GM12878 (cell line): ENCODE measurements around the gene PCDHB13. TPM values are rescaled to one million over a fixed set of nuclear protein-coding genes. Genes with fewer than 3 reads are reported as not detected.

Experiments
- ATAC-seq: fragments of 200-7000 bp; cut with Tn5 transposase; 3 replicates; pipeline ENCODE4 v1.9.1; 2020; ENCODE audit warnings: mild to moderate bottlenecking, moderate library complexity
- BruUV-seq: library from RNA; stranded (reverse); fragments of 400-500 nt; replicated peaks from 2 replicates; lab custom pipeline; 2021; lab: Mats Ljungman, UMichigan
- CTCF ChIA-PET: fragments of 300-600 bp; sonication (Branson Sonifier 250); formaldehyde crosslinking; extraction: SDS; loops from one replicate; lab custom pipeline; 2021; ENCODE audit warnings: inconsistent platforms; lab: Yijun Ruan, JAX
- POLR2A ChIA-PET: fragments of 350-600 bp; formaldehyde crosslinking; extraction: SDS; loops from one replicate; lab custom pipeline; 2021; ENCODE audit warnings: inconsistent platforms; lab: Charles Lee
- RAD21 ChIA-PET: fragments of 300-600 bp; sonication (Branson Sonifier 250); formaldehyde crosslinking; loops from one replicate; lab custom pipeline; 2023; ENCODE audit warnings: antibody characterized with exemption; ENCODE audit not compliant: unreplicated experiment; lab: Charles Lee
- SMC1A ChIA-PET: fragments of 300-600 bp; sonication (Branson Sonifier 250); formaldehyde crosslinking; loops from one replicate; lab custom pipeline; 2023; ENCODE audit not compliant: unreplicated experiment, uncharacterized antibody; lab: Charles Lee
- DNase-seq: peaks from one replicate; pipeline ENCODE4 v3.0.0-alpha.2; 2011; ENCODE audit warnings: low read depth, low spot score
- FAIRE-seq: peaks from 3 replicates; lab custom pipeline; 2011; peaks lifted over from hg19 to GRCh38; lab: Jason Lieb, UNC
- H2AFZ ChIP-seq: 2 replicates; pipeline ENCODE4 v1.6.0; 2011; ENCODE audit warnings: low read depth, low read length, control low read depth; ENCODE audit not compliant: control insufficient read depth
- H3K27ac ChIP-seq: 2 replicates; pipeline ENCODE4 v1.5.1; 2011; ENCODE audit warnings: control low read depth; ENCODE audit not compliant: control insufficient read depth, insufficient read depth
- H3K27me3 ChIP-seq, 2 experiments: replicated peaks in 1 of 2; 2 replicates each; pipeline versions ENCODE4 v1.6.0 to v1.6.1; 2011; ENCODE audit warnings: low read length in 1 of 2; ENCODE audit not compliant: control insufficient read depth in 2 of 2, insufficient read depth in 2 of 2
- H3K36me3 ChIP-seq, 2 experiments: 2 replicates each; pipeline ENCODE4 v1.5.1; 2011; ENCODE audit warnings: low read length in 1 of 2; ENCODE audit not compliant: control insufficient read depth in 2 of 2, insufficient read depth in 2 of 2
- H3K4me1 ChIP-seq: 2 replicates; pipeline ENCODE4 v1.6.1; 2011; ENCODE audit warnings: mild to moderate bottlenecking, low read length, moderate library complexity, mixed read lengths; ENCODE audit not compliant: control insufficient read depth, insufficient read depth
- H3K4me2 ChIP-seq: 2 replicates; pipeline ENCODE4 v1.6.0; 2011; ENCODE audit warnings: control low read depth; ENCODE audit not compliant: control insufficient read depth, insufficient read depth
- H3K4me3 ChIP-seq: fragments of 200-600 bp; sonication (generic); 2 replicates; pipeline ENCODE4 v1.5.1; 2016
- H3K79me2 ChIP-seq: 2 replicates; pipeline ENCODE4 v1.6.0; 2011; ENCODE audit warnings: low read length; ENCODE audit not compliant: control insufficient read depth, insufficient read depth
- H3K9ac ChIP-seq: 2 replicates; pipeline ENCODE4 v1.8.0; 2011; ENCODE audit warnings: low read length, control low read depth, mixed read lengths; ENCODE audit not compliant: control insufficient read depth, insufficient read depth
- H3K9me3 ChIP-seq: replicated peaks from 3 replicates; pipeline ENCODE4 v1.5.1; 2011; ENCODE audit warnings: mild to moderate bottlenecking, low read length; ENCODE audit not compliant: control insufficient read depth, insufficient read depth
- H4K20me1 ChIP-seq: 2 replicates; pipeline ENCODE4 v1.6.0; 2011; ENCODE audit not compliant: control insufficient read depth, insufficient read depth
- CBX3 ChIP-seq: fragments of 200-600 bp; sonication (generic); IDR thresholded peaks from 2 replicates; pipeline ENCODE4 v1.6.1; 2016; ENCODE audit warnings: low read depth, borderline replicate concordance
- CBX5 ChIP-seq: sonication (generic); IDR thresholded peaks from 2 replicates; pipeline ENCODE4 v1.6.1; 2016; ENCODE audit warnings: low read depth, moderate library complexity, mild to moderate bottlenecking, inconsistent platforms
- CEBPB ChIP-seq, 2 experiments: fragments of 150-350 bp in 1 of 2; IDR thresholded peaks; 2 replicates each; pipeline ENCODE4 v1.6.1; 2012 to 2014; ENCODE audit warnings: low read depth in 2 of 2, low read length in 2 of 2, borderline replicate concordance in 1 of 2, inconsistent platforms in 1 of 2
- CHD4 ChIP-seq: fragments of 200-600 bp; sonication (generic); IDR thresholded peaks from 2 replicates; pipeline ENCODE4 v1.6.1; 2016; ENCODE audit warnings: mild to moderate bottlenecking
- DPF2 ChIP-seq: fragments of 450-650 bp; IDR thresholded peaks from 2 replicates; pipeline ENCODE4 v1.6.1; 2017; ENCODE audit warnings: mild to moderate bottlenecking
- RAD51 ChIP-seq: fragments of 450-650 bp; IDR thresholded peaks from 2 replicates; pipeline ENCODE4 v1.6.1; 2016; ENCODE audit warnings: moderate library complexity, mild to moderate bottlenecking, inconsistent platforms
- WGBS: methylation state at CpG from one replicate; pipeline ENCODE4 v1.1.6; 2016; ENCODE audit warnings: low lambda C conversion rate; ENCODE audit not compliant: insufficient replicate concordance, insufficient coverage; ENCODE audit errors: missing lambda C conversion rate; 5-methylcytosine and 5-hydroxymethylcytosine counted together
- in situ Hi-C: fragments of 300-500 bp; cut with MboI; formaldehyde crosslinking; loops from 9 replicates; pipeline ENCODE4 v1.14.3; 2018; ENCODE audit warnings: mixed read lengths
- intact Hi-C: fragments of 100-400 bp; cut with micrococcal nuclease; formaldehyde crosslinking; loops from one replicate; pipeline ENCODE4 v1.14.2; 2022; ENCODE audit not compliant: unreplicated experiment
- polyA plus RNA-seq, 11 experiments: library from polyadenylated mRNA; depleted of rRNA in 4 of 11; unstranded in 6 of 11; stranded (reverse) in 5 of 11; fragments of >200 nt; fragmentation: Nextera tagmentation in 4 of 11; fragmentation: Illumina TruSeq in 1 of 11; extraction: Ambion mirVana in 4 of 11; extraction: Trizol in 1 of 11; gene quantifications; 1 replicate in 1 of 11; 2 replicates in 10 of 11; pipeline versions ENCODE4 v1.2.1 to v1.2.3, GENCODE V29; 2011 to 2016; ENCODE audit warnings: inconsistent platforms in 2 of 11, missing spikeins in 2 of 11, low read depth in 1 of 11
- total RNA-seq, 4 experiments: library from RNA; depleted of rRNA in 3 of 4; stranded (reverse); fragments of >200 nt in 3 of 4; fragmentation: Illumina TruSeq in 1 of 4; extraction: Trizol in 1 of 4; gene quantifications; 2 replicates each; pipeline versions ENCODE4 v1.2.1 to v1.2.3, GENCODE V29; 2013 to 2021
- TF ChIP-seq, protein P1 (sequence below): fragments of 450-650 bp; IDR thresholded peaks from 2 replicates; pipeline ENCODE4 v1.6.1; 2017; ENCODE audit warnings: mild to moderate bottlenecking, moderate library complexity
- TF ChIP-seq, protein P2 (sequence below): fragments of 450-650 bp; IDR thresholded peaks from 2 replicates; pipeline ENCODE4 v1.6.1; 2018; ENCODE audit warnings: mild to moderate bottlenecking, low read depth, moderate library complexity; ENCODE audit not compliant: partially characterized antibody
- TF ChIP-seq, protein P3 (sequence below): fragments of 450-650 bp; IDR thresholded peaks from 2 replicates; pipeline ENCODE4 v1.6.1; 2014; ENCODE audit warnings: mild to moderate bottlenecking
- TF ChIP-seq, protein P4 (sequence below): fragments of 450-650 bp; formaldehyde crosslinking; IDR thresholded peaks from 2 replicates; pipeline ENCODE4 v1.5.0; 2022; ENCODE audit warnings: mild to moderate bottlenecking, missing genetic modification characterization
- TF ChIP-seq, protein P5 (sequence below): IDR thresholded peaks from 2 replicates; pipeline ENCODE4 v1.6.1; 2011; ENCODE audit warnings: borderline replicate concordance, low read depth, mild to moderate bottlenecking, moderate library complexity, mixed read lengths, low read length; ENCODE audit not compliant: insufficient read depth; ENCODE audit errors: extremely low read length

Gene PCDHB13
- total and polyA plus RNA-seq, 10 of the 15 experiments (the other 5 are each of a cell fraction or from before 2014, with no cell fraction given): 0.01 to 0.03 TPM; not detected in 8

DNA sequence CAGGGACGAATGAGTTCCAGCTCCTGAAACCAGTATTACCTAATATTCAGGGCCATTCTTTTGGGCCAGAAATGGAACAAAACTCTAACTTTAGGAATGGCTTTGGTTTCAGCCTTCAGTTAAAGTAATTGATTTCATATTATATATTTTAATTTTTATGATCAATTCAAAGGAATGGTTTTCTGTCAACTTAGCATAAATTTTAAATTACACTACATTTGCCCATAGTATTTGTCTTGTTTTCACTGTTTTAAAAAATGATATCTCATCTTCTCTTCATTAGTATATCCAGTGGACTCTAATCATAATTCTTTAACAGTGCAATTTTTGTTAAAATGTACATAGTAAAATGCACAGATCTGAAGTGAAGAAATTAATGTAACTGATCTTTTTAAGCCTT, 33.4 kb upstream of the PCDHB13 start:
- H3K4me2 ChIP-seq: no peak overlapping the region
- BruUV-seq: no TSS peak
- ChIA-PET POLR2A (no interaction called here), SMC1A (no interaction called here), CTCF (no interaction called here), RAD21 (no interaction called here)
- in situ Hi-C loops: no loop called here
- no peaks in the 10 kb centered on the region for H3K27me3 ChIP-seq
- no peak for ATAC-seq
- no peak overlapping the region for H2AFZ ChIP-seq
- no peak for DNase-seq
- no peaks in the 10 kb centered on the region for H3K79me2 ChIP-seq
- no peaks in the 10 kb centered on the region for H4K20me1 ChIP-seq
- FAIRE-seq: no peak
- WGBS: 37% methylated on average over 1 of the region's 1 CpG
- no peaks in the 10 kb centered on the region for H3K4me1 ChIP-seq
- H3K9ac ChIP-seq: no peak overlapping the region
- intact Hi-C loops: loop anchor here (10.0 kb wide), 1 partner anchor 384 kb away; no protein-coding TSS in a partner anchor
- H3K36me3 ChIP-seq: no peaks in the 10 kb centered on the region
- H3K9me3 ChIP-seq: no peaks in the 10 kb centered on the region; the same call in 2 of the 3 replicates
- no peak overlapping the region for H3K4me3 ChIP-seq
- no peak overlapping the region for H3K27ac ChIP-seq
- TF ChIP-seq, protein P1, sequence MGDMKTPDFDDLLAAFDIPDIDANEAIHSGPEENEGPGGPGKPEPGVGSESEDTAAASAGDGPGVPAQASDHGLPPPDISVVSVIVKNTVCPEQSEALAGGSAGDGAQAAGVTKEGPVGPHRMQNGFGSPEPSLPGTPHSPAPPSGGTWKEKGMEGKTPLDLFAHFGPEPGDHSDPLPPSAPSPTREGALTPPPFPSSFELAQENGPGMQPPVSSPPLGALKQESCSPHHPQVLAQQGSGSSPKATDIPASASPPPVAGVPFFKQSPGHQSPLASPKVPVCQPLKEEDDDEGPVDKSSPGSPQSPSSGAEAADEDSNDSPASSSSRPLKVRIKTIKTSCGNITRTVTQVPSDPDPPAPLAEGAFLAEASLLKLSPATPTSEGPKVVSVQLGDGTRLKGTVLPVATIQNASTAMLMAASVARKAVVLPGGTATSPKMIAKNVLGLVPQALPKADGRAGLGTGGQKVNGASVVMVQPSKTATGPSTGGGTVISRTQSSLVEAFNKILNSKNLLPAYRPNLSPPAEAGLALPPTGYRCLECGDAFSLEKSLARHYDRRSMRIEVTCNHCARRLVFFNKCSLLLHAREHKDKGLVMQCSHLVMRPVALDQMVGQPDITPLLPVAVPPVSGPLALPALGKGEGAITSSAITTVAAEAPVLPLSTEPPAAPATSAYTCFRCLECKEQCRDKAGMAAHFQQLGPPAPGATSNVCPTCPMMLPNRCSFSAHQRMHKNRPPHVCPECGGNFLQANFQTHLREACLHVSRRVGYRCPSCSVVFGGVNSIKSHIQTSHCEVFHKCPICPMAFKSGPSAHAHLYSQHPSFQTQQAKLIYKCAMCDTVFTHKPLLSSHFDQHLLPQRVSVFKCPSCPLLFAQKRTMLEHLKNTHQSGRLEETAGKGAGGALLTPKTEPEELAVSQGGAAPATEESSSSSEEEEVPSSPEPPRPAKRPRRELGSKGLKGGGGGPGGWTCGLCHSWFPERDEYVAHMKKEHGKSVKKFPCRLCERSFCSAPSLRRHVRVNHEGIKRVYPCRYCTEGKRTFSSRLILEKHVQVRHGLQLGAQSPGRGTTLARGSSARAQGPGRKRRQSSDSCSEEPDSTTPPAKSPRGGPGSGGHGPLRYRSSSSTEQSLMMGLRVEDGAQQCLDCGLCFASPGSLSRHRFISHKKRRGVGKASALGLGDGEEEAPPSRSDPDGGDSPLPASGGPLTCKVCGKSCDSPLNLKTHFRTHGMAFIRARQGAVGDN: no peak
- TF ChIP-seq CBX5 (no peak), RAD51 (no peak), DPF2 (no peak), CBX3 (no peak), CEBPB (IDR thresholded peaks at IDR 0.05; ENCODE audit: borderline replicate concordance in 1 of 2, low read depth in 2 of 2, low read length in 2 of 2) (no peak), CHD4 (no peak)
- TF ChIP-seq, protein P2, sequence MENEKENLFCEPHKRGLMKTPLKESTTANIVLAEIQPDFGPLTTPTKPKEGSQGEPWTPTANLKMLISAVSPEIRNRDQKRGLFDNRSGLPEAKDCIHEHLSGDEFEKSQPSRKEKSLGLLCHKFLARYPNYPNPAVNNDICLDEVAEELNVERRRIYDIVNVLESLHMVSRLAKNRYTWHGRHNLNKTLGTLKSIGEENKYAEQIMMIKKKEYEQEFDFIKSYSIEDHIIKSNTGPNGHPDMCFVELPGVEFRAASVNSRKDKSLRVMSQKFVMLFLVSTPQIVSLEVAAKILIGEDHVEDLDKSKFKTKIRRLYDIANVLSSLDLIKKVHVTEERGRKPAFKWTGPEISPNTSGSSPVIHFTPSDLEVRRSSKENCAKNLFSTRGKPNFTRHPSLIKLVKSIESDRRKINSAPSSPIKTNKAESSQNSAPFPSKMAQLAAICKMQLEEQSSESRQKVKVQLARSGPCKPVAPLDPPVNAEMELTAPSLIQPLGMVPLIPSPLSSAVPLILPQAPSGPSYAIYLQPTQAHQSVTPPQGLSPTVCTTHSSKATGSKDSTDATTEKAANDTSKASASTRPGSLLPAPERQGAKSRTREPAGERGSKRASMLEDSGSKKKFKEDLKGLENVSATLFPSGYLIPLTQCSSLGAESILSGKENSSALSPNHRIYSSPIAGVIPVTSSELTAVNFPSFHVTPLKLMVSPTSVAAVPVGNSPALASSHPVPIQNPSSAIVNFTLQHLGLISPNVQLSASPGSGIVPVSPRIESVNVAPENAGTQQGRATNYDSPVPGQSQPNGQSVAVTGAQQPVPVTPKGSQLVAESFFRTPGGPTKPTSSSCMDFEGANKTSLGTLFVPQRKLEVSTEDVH: no peak
- TF ChIP-seq, protein P3, sequence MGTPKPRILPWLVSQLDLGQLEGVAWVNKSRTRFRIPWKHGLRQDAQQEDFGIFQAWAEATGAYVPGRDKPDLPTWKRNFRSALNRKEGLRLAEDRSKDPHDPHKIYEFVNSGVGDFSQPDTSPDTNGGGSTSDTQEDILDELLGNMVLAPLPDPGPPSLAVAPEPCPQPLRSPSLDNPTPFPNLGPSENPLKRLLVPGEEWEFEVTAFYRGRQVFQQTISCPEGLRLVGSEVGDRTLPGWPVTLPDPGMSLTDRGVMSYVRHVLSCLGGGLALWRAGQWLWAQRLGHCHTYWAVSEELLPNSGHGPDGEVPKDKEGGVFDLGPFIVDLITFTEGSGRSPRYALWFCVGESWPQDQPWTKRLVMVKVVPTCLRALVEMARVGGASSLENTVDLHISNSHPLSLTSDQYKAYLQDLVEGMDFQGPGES: no peak
- TF ChIP-seq, protein P4, sequence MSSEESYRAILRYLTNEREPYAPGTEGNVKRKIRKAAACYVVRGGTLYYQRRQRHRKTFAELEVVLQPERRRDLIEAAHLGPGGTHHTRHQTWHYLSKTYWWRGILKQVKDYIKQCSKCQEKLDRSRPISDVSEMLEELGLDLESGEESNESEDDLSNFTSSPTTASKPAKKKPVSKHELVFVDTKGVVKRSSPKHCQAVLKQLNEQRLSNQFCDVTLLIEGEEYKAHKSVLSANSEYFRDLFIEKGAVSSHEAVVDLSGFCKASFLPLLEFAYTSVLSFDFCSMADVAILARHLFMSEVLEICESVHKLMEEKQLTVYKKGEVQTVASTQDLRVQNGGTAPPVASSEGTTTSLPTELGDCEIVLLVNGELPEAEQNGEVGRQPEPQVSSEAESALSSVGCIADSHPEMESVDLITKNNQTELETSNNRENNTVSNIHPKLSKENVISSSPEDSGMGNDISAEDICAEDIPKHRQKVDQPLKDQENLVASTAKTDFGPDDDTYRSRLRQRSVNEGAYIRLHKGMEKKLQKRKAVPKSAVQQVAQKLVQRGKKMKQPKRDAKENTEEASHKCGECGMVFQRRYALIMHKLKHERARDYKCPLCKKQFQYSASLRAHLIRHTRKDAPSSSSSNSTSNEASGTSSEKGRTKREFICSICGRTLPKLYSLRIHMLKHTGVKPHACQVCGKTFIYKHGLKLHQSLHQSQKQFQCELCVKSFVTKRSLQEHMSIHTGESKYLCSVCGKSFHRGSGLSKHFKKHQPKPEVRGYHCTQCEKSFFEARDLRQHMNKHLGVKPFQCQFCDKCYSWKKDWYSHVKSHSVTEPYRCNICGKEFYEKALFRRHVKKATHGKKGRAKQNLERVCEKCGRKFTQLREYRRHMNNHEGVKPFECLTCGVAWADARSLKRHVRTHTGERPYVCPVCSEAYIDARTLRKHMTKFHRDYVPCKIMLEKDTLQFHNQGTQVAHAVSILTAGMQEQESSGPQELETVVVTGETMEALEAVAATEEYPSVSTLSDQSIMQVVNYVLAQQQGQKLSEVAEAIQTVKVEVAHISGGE (CRISPR knock-in tag): no peak
- TF ChIP-seq, protein P5, sequence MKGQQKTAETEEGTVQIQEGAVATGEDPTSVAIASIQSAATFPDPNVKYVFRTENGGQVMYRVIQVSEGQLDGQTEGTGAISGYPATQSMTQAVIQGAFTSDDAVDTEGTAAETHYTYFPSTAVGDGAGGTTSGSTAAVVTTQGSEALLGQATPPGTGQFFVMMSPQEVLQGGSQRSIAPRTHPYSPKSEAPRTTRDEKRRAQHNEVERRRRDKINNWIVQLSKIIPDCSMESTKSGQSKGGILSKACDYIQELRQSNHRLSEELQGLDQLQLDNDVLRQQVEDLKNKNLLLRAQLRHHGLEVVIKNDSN: no peak
